DOHH2 (cell line): ENCODE measurements around the gene ADAMTS7.
"Not testable (repeated sequence)": the region's sequence is repeated elsewhere in the genome, so short reads cannot be mapped to it uniquely, and the experiment has no call there.

Source experiments
- H3F3A ChIP-seq: fragments of 200-600 bp; sonication (generic), shearing (Covaris generic); 2 replicates; pipeline ENCODE4 v1.6.0; 2016; ENCODE audit warnings: antibody characterized with exemption, mild to moderate bottlenecking; ENCODE audit not compliant: control insufficient read depth, insufficient read depth
- H3K27ac ChIP-seq: fragments of 200-600 bp; sonication (generic); 2 replicates; pipeline ENCODE4 v1.5.1; 2014; ENCODE audit warnings: low read depth, mild to moderate bottlenecking, low read length, moderate library complexity
- H3K27me3 ChIP-seq: fragments of 200-600 bp; sonication (generic); 2 replicates; pipeline ENCODE4 v1.6.1; 2014; ENCODE audit warnings: mild to moderate bottlenecking, low read length, mixed read lengths; ENCODE audit not compliant: control insufficient read depth
- H3K36me3 ChIP-seq: fragments of 200-600 bp; sonication (generic); 2 replicates; pipeline ENCODE4 v1.6.1; 2014; ENCODE audit warnings: mild to moderate bottlenecking, low read length, moderate library complexity, mixed read lengths; ENCODE audit not compliant: control insufficient read depth
- H3K4me1 ChIP-seq: fragments of 200-600 bp; sonication (generic); 2 replicates; pipeline ENCODE4 v1.6.1; 2014; ENCODE audit warnings: mild to moderate bottlenecking, low read length, mixed read lengths; ENCODE audit not compliant: control insufficient read depth
- H3K4me2 ChIP-seq: fragments of 200-600 bp; sonication (generic); 2 replicates; pipeline ENCODE4 v1.6.0; 2014; ENCODE audit warnings: mild to moderate bottlenecking, low read length, moderate library complexity
- H3K4me3 ChIP-seq: fragments of 200-600 bp; sonication (generic); 2 replicates; pipeline ENCODE4 v1.5.1; 2014; ENCODE audit warnings: mild to moderate bottlenecking, low read length, mixed read lengths
- H3K79me2 ChIP-seq: fragments of 200-600 bp; sonication (generic); 2 replicates; pipeline ENCODE4 v1.6.1; 2014; ENCODE audit warnings: mild to moderate bottlenecking, low read length, mixed read lengths; ENCODE audit not compliant: control insufficient read depth
- H3K9me2 ChIP-seq: fragments of 200-600 bp; sonication (generic); replicated peaks from 2 replicates; pipeline ENCODE4 v1.6.1; 2014; ENCODE audit warnings: mild to moderate bottlenecking, low read length, mixed read lengths; ENCODE audit not compliant: control insufficient read depth
- H3K9me3 ChIP-seq: fragments of 200-600 bp; sonication (generic); 2 replicates; pipeline ENCODE4 v1.6.1; 2014; ENCODE audit warnings: antibody characterized with exemption, low read length, mixed read lengths; ENCODE audit not compliant: control insufficient read depth, insufficient read depth
- H4K20me1 ChIP-seq: fragments of 200-600 bp; sonication (generic); 2 replicates; pipeline ENCODE4 v1.6.0; 2014; ENCODE audit warnings: low read depth, mild to moderate bottlenecking, antibody characterized with exemption, low read length, moderate library complexity; ENCODE audit not compliant: control insufficient read depth, insufficient read depth
- CTCF ChIP-seq: fragments of 200-600 bp; sonication (generic); IDR thresholded peaks from one replicate; pipeline ENCODE4 v1.5.1; 2014; ENCODE audit warnings: antibody characterized with exemption, mild to moderate bottlenecking, low read depth, low read length; ENCODE audit not compliant: poor library complexity, severe bottlenecking
- EZH2phosphoT487 ChIP-seq: fragments of 200-600 bp; sonication (generic); IDR thresholded peaks from 2 replicates; pipeline ENCODE4 v1.6.1; 2017; ENCODE audit warnings: borderline replicate concordance, mild to moderate bottlenecking, antibody characterized with exemption, low read length, moderate library complexity, mixed read lengths

The ADAMTS7 gene

GRCh38 chr15:78750566-78750965 is 60.7 kb downstream of the ADAMTS7 start:
- Histone ChIP-seq H4K20me1 (no peaks in the 10 kb centered on the region), H3K4me3 (no peak overlapping the region; the same call in 1 of the 2 replicates), H3K9me2 (no peaks in the 10 kb centered on the region), H3K9me3 (no peaks in the 10 kb centered on the region), H3K27me3 (no peaks in the 10 kb centered on the region), H3K27ac (no peak overlapping the region), H3K79me2 (no peaks in the 10 kb centered on the region), H3K36me3 (no peaks in the 10 kb centered on the region), H3K4me1 (peaks cover 3% of the 10 kb centered on the region; the same call in 1 of the 2 replicates), H3K4me2 (peak overlapping the region; percentile 45), H3F3A (no peaks in the 10 kb centered on the region)
- TF ChIP-seq EZH2phosphoT487 = no peak
- no peak for TF ChIP-seq CTCF

- Histone ChIP-seq H3K27ac (no peak overlapping the region), H3K27me3 (no peaks in the 10 kb centered on the region), H3K9me2 (no peaks in the 10 kb centered on the region), H3F3A (no peaks in the 10 kb centered on the region), H3K79me2 (no peaks in the 10 kb centered on the region), H3K9me3 (no peaks in the 10 kb centered on the region), H4K20me1 (no peaks in the 10 kb centered on the region), H3K4me2 (no peak overlapping the region), H3K4me3 (no peak overlapping the region), H3K4me1 (peaks cover 3% of the 10 kb centered on the region; the same call in 1 of the 2 replicates), H3K36me3 (no peaks in the 10 kb centered on the region)
- TF ChIP-seq CTCF (no peak), EZH2phosphoT487 (no peak)
These were observed 61.4 kb downstream of the ADAMTS7 start for GRCh38 chr15:78749831-78750230.

GRCh38 chr15:78747877-78748276 is 63.4 kb downstream of the ADAMTS7 start:
- H3K79me2 ChIP-seq, H3K9me2 ChIP-seq, H3F3A ChIP-seq, H3K9me3 ChIP-seq, H4K20me1 ChIP-seq, H3K27me3 ChIP-seq, H3K27ac ChIP-seq, H3K4me1 ChIP-seq, H3K4me3 ChIP-seq, H3K36me3 ChIP-seq, H3K4me2 ChIP-seq: not testable (repeated sequence)

GRCh38 chr15:78741674-78742073 is 69.6 kb downstream of the ADAMTS7 start:
- H3K79me2 ChIP-seq, H3F3A ChIP-seq, H3K9me3 ChIP-seq, H3K4me1 ChIP-seq, H3K27ac ChIP-seq, H3K36me3 ChIP-seq, H3K9me2 ChIP-seq, H3K4me2 ChIP-seq, H4K20me1 ChIP-seq, H3K4me3 ChIP-seq, H3K27me3 ChIP-seq: not testable (repeated sequence)
